Activated CD4-positive, alpha-beta T cell treated with anti-CD3 and anti-CD28 coated beads, Interleukin-2, amount 50 U/mL, for 24 hours (primary cell): ENCODE results near the gene MYBPC3.
"Not testable (repeated sequence)": the region's sequence is repeated elsewhere in the genome, so short reads cannot be mapped to it uniquely, and the experiment has no call there.

Experiments
- DNase-seq, 2 donors: peaks; one replicate each; pipeline ENCODE4 v3.0.0-alpha.2; 2020; ENCODE audit warnings: low read depth in 1 of 2, low spot score in 1 of 2

Gene MYBPC3

DNA sequence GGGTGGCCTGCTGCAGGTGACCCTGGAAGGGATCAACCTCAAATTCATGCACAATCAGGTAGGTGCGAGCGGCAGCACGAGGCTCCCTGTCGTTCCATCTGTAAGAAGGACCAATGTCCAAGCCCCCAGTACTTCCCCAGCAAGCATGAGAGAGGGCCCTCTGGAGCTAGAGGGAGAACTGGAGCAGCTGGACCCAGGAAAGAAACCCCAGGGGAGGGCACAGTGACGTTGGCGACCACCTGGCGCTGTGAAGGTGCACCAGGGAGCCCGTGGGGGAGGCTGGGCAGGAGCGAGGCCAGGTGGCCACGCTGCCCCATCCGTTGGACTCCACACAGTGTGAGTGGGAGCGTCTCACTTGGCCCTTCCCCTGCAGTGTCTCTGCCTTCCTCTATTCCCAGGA is 28.0 kb downstream of the MYBPC3 start:
- DNase-seq, result no peak

DNA sequence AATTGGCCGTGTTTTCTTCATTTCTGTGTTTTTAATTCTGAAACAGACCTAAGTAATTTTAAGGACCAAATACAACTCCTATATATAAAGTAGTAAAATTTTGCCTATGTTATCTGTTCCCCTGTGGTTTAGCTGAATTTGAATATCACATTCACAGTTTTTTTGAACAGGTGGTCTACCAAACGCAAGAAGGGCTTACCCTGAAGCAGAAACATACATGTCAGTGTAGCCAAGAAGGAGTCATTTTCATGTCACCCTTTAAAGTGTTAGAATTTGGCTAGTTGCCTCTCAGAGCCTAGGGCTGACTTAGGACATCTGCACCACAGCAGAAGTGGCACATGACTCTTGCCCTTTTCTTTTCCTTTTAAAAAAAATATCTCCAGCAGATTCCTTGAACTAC is 34.3 kb downstream of the MYBPC3 start:
- DNase-seq, result no peak

DNA sequence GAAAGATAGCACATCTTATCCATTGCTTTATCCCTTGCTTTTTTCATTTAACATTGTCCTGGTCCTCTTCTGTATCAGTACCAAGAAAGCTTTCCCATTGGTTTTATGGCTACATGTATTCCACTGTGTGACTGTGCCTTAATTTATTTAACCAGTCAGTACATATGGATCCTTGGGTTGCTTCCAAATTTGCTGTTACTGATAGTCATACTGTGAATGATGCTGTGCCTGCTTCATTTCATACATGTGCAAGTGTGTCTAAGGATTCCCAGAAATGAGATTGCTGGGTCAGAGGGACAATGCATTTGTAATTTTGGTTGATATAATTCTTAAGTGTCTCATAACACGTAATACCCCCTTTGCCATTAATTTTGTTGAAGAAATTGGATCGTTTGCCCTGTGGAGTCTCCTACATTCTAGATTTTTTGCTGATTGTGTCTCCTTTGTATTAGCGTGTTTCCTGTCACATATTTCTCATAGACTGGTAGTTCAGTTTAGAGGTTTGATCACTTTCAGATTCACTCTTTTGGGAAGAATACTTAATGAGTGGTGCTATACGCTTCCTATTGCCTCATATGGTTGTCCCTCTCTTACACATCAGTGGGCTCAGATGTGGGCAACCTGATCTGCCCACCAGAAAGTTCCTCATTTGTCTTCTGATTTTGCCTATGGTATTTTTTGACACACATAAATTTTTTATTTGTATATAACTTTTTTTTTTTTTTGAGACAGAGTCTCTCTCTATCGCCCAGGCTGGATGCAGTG is 35.3 kb downstream of the MYBPC3 start:
- DNase-seq, result no peak

DNA sequence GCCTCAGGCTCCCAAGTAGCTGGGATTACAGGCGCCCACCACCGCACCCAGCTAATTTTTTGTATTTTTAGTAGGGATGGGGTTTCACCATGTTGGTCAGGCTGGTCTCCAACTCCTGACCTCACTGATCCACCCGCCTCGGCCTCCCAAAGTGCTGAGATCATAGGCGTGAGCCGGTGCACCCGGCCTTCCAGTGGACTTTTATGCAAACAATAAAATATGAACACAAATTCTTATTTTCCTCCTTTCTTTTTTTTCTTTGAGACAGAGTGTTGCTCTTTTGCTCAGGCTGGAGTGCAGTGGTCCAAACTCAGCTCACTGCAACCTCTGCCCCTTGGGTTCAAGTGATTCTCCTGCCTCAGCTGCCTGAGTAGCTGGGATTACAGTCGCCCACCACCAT is 36.0 kb downstream of the MYBPC3 start:
- DNase-seq, result not testable (repeated sequence)

DNA sequence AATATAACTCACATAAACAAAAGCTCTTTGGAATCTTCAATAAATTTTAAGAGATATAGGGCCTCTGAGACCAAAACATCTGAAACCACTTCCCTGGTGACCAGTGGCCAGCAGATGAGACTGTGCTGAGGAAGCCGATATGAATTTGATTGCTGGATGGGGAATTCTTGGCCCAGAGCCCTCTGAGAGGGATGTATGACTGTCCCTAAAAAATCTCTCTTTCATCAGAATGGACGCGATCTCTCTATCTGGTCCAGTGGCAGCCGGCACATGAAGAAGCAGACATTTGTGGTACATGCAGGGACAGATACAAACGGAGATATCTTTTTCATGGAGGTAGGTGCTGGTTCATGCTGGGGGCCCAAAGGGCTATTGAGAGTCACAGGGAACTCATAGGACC is 37.5 kb downstream of the MYBPC3 start:
- no peak for DNase-seq

DNA sequence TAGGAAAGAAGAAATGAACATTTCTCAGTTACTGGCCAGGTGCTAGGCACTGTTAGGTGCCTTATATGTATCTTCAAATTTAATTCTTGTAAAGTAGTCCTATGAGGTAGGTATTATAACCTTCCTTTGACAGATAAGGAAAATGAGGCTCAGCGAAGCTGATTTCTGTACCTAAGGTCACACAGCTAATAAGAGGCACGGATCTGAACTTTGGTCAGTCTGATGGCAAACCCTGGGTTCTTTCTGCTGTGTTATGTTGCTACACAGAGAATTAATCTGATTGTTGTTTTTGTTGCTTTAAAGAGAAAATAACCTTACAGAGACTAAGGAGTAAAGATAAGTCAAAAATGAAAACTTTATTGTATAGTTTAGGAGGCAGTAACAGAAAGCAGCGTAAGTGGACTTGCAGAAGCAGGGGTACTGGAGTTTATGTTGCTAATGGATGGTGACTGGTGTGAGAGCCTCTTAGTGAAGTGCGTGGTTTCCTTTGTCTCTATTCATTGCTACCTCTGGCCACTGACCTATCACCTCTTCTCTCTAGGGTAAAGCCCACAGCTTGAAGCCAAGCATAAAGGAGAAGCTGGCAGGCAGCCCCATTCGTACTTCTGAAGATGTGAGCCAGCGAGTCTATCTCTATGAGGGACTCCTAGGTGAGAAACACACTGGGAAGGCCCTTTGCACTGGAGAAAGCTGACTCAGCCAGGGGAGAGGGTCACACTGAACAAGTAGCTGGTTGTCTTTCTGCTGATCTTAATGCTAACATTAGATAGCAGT is 44.3 kb downstream of the MYBPC3 start:
- no peak for DNase-seq

DNA sequence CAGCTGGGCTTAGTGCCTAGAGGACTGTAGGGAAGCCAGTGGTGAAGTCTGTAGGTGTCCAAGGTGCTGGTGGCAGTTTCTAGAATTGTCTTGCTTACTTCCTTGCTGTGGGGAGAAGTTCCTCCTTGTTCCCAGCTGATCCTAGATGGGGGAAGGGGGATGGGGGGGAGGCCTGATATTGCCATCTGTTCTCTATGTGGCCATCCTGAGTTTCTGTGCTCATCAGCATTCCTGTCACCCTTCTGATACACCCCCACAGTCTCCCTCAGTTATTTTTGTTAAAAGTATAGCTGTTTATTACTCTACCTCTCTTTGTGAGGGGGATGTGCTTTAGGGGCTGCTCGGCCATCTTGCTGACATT is 46.0 kb downstream of the MYBPC3 start:
- DNase-seq, result no peak

DNA sequence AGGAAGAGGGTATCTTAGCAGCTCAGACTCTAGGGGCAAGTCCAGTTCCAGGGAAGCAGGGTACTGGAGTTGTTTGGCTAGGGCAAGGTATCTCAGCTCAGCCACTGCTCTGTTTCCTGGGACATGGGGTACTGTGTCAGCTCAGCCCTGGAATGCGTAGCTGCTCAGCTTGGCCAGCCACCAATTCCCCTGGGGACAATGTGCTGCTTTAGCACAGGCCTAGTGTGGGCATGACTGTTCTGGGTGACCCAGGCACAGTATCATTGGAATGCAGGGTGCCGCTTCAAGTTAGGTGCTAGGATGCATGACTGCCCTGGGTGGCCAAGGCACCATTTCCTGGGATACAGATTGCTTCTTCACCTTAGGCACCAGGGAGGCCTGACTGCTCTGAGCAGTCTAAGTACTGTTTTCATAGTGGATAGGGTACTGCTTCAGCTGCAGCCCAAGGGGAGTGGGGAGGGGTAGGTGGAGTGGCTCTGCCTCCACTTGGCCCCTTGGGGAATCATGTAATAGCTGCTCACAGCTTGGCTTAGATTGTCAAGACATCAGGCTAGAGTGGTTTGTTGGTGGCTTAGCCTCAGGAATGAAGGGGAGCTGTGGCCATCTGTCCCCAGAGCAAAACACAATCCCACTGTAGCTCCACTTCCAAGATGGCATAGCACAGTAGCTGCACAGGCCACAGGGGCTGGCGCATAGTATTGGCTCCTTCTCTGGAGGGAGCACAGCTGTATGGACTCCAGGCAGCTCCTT is 46.6 kb downstream of the MYBPC3 start:
- no peak for DNase-seq

DNA sequence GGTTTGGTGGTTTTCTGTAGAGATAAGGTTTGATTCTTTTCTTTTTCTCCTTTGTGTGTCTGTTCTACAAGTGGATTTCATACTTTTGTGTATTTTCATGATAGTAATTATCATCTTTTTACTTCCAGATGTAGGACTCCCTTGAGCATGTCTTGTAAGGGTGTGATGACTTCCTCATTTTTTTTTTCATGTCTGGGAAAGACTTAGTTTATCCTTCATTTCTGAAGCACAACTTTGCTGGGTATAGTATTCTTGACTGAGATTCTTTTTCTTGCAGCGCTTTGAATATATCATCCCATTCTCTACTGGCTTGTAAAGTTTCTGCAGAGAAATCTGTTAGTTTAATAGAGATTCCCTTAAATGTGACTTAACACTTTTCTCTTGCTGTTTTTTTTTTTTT is 49.6 kb downstream of the MYBPC3 start:
- DNase-seq, result no peak

DNA sequence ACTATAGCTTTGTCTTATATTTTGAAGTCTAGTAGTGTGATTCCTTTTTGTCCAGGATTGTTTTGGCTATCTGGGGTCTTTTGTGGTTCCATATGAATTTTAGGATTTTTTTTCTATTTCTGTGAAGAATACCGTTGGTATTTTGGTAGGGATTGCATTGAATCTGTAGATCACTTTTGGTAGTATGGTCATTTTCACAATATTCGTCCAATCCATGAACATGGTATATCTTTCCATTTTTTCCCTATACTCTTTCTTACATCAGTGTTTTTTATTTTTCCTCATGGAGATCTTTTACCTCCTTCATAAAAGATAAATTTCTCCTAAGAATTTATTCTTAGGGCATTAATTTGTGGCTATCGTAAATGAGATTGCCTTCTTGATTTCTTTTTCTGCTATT is 53.4 kb downstream of the MYBPC3 start:
- no peak for DNase-seq

DNA sequence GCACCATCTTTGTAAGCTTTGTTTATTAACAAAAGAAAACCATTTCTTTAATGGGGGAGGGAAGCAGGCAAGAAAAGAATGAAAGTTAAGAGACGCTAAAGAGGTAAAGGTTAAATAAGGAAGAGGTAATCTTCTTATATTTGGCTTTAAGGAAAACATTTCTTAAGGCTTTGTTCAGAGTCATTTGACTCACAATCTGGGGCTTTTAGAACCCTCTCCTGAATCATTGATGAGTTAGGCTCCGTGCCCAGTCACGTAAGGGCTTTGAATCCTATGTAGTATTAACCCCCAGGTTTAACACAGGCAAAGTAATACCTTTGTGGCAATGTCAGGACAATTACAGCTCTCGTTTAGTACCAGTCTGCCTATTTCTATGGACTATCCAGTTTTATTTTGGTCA is 56.5 kb downstream of the MYBPC3 start:
- no peak for DNase-seq

DNA sequence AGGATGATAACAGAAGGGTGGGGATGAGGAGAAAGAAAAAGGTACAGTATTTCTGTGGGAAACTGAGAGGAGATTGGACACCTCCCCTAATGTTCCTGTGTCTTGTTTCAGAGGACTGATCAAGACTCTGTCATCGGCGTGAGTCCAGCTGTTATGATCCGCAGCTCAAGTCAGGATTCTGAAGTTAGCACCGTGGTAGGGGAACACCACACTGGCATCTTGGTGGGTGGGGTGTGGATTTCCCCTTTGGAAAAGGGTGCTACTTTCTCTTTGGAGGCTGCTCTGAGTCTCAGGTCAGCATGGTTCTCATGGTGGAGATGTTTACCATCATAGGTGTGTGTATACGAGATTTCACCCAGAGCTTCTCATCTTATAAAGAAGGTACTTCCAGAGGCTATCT is 57.1 kb downstream of the MYBPC3 start:
- DNase-seq, result no peak

DNA sequence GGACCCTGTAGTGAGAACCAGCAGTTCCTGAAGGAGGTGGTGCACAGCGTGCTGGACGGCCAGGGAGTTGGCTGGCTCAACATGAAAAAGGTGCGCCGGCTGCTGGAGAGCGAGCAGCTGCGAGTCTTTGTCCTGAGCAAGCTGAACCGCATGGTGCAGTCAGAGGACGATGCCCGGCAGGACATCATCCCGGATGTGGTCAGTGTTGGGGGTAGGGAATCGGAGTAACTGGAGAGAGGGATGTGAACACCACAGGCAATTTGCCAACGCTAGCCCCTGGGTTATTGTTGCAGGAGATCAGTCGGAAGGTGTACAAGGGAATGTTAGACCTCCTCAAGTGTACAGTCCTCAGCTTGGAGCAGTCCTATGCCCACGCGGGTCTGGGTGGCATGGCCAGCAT is 62.6 kb downstream of the MYBPC3 start:
- DNase-seq, result no peak

DNA sequence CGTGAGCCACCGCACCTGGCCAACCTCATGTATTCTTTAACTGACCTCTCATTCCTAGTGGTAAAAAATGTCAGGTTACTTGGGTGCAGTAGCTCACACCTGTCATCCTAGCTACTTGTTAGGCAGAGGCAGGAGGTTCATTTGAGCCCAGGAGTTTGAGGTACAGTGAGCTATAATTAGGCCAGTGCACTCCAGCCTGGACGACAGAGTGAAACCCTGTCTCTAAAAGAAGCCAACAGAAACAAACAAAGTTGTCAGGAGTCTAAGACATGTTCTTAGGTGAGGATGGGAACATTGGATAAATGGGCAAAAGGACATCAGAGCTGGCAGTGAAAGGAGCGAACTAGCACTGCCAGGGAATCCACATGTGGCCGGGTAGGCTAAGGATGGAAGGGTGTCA is 64.4 kb downstream of the MYBPC3 start:
- no peak for DNase-seq

DNA sequence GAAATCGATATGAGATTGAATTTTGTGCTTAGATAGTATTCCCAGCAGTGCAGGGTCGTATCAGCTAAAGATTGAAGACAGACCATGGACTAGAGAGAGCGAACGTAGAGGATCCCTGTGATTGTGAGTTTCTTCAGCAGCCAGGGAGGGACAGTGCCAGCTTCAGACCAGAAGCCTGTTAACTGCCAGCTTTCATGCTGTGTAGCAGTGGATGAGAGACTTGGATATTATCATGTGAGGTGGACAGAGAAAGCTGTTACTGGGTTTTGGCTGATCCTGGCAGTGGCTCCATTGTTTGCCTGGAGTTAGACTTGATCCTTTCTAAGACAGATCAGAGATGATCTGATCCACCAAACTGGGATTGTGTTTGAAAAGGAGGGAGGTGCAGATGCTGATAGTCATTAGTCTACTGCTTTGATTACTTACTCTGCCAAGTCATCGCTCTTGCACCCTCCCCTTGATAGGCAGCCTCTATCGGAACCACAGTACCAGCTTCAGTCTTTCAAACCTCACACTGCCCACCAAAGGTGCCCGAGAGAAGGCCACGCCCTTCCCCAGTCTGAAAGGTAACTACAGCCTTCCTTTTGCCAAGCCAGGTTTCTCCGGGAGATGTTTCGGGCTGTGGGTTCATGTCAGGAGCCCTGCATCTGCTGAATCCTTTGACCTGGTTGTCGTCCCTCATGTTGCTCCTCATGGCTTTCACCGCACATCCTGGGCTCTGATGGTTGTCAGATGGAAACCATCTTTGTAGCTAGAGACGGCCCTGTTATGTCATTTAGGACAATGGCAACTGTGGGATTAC is 66.3 kb downstream of the MYBPC3 start:
- no peak for DNase-seq

DNA sequence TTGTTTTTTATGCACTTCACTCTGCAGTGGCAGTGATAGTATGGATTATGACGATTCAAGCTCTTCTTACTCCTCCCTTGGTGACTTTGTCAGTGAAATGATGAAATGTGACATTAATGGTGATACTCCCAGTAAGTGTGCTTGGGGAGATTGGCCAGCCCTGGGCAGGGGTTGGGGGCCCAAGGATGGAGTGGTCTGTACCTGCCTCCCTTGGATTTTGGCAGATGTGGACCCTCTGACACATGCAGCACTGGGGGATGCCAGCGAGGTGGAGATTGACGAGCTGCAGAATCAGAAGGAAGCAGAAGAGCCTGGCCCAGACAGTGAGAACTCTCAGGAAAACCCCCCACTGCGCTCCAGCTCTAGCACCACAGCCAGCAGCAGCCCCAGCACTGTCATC is 68.4 kb downstream of the MYBPC3 start:
- no peak for DNase-seq

DNA sequence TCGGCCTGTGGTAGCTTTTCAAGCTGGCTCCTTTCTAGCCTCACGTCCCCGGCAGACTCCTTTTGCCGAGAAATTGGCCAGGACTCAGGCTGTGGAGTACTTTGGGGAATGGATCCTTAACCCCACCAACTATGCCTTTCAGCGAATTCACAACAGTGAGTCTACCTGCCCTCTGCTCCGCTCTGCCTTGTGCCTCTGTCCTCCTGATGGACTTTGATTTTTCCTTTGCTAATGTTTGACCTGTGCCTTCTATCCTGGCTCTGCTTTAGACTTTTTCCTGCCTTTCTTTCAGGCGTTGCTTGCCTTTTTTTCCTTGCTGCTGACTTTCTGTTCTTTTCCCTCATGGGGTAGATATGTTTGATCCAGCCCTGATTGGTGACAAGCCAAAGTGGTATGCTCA is 70.0 kb downstream of the MYBPC3 start:
- DNase-seq, result no peak
